ENCODE measurements around the gene XRCC1. TPM values are rescaled to one million over a fixed set of nuclear protein-coding genes. Genes with fewer than 3 reads are reported as not detected.

The XRCC1 gene
- total RNA-seq, 1 donor from 2014 or later: 34.5 TPM

Other genes starting within 250 kb of the XRCC1 start
- not detected in 2 replicates for gene CD177, start 221.8 kb downstream of the XRCC1 start, total RNA-seq
- not detected in 2 replicates for gene TEX101, start 160.6 kb downstream of the XRCC1 start, total RNA-seq
- 0.24 TPM in 1 of 2 replicates, not detected in the other for gene LYPD3, start 109.9 kb downstream of the XRCC1 start, total RNA-seq
- gene PHLDB3, start 70.8 kb downstream of the XRCC1 start, total RNA-seq: 32.2 and 34.5 TPM in 2 replicates
- 16.3 and 16.7 TPM in 2 replicates for gene ETHE1, start 48.3 kb downstream of the XRCC1 start, total RNA-seq
- 1.9 and 3.4 TPM in 2 replicates for gene ZNF575, start 42.3 kb downstream of the XRCC1 start, total RNA-seq
- 1.9 and 2.1 TPM in 2 replicates for gene PINLYP, start 274 bp upstream of the XRCC1 start, total RNA-seq
- 13.1 and 14.1 TPM in 2 replicates for gene IRGQ, start 20.6 kb upstream of the XRCC1 start, total RNA-seq
- gene ZNF576, start 21.1 kb upstream of the XRCC1 start, total RNA-seq: 14.5 and 17.3 TPM in 2 replicates
- gene SRRM5, start 36.6 kb upstream of the XRCC1 start, total RNA-seq: 0.29 and 0.42 TPM in 2 replicates
- gene ZNF428, start 44.1 kb upstream of the XRCC1 start, total RNA-seq: 26.2 and 29.1 TPM in 2 replicates
- 0.95 TPM in 1 of 2 replicates, not detected in the other for gene CADM4, start 64.3 kb upstream of the XRCC1 start, total RNA-seq
- gene PLAUR, start 94.6 kb upstream of the XRCC1 start, total RNA-seq: 0.66 and 0.71 TPM in 2 replicates
- gene IRGC, start 140.5 kb upstream of the XRCC1 start, total RNA-seq: not detected in 2 replicates
- 91.2 and 105 TPM in 2 replicates for gene SMG9, start 179.4 kb upstream of the XRCC1 start, total RNA-seq
- gene KCNN4, start 205.4 kb upstream of the XRCC1 start, total RNA-seq: 137 and 154 TPM in 2 replicates
- gene LYPD5, start 226.9 kb upstream of the XRCC1 start, total RNA-seq: 0.44 TPM in 1 of 2 replicates, not detected in the other

All from activated B cell treated with CpG ODN at 0.5 μM for 24 hours (primary cell).